Measurements from ENCODE around the gene ORM2.

The ORM2 gene

DNA sequence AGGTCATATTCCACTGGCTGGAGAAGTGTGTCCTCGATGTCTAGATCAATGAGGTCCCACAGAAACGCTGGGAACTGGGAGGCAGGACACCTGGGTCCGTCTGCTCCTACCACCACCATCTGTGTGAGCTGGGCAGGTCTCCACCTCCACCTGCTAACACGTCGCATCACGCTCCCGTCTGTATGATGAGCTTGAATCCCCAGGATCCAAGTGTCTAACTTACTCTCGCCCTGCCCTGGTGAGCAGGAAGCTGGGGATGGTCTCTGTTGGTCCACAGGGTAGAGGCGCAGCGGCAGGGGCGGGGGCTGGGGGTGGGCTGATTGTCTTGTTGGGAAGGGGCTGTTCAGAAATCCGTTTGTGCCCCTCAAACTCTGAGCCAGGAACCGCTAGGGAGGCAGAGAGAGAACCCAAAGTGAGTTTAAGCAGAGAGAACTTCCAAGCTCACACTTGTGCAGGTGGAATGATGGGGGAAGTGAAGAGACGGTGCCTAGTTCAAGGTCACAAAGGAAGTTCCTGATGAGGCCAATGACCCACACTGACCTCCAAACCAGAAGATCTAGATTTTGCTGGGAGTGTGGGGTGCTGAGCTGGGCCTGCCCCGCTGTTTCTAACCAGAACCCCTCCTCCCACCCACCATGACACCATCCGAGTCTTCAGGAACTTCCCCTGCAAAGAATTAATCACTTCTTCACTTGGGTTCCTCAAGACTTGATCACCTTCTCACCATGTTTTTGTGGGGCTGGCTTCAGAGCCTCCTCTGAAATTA lies 21.1 kb downstream of the ORM2 start:
- DNase-seq: no peak

DNA sequence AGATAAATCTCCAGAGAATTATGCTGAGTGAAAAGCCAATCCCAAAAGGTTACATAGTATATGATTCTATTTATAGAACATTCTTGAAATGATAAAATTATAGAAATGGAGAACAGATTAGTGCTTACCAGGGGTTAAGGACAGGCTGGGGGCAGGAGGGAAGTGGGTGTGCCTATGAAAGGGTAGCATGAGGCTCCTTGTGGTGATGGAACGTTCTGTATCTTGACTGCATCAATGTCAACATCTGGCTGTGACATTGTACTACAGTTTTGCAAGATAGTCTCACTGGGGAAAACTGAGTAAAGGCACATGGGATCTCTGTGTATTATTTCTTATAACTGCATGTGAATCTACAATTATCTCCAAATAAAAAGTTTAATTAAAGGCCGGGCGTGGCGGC lies 22.3 kb downstream of the ORM2 start:
- no peak for DNase-seq

DNA sequence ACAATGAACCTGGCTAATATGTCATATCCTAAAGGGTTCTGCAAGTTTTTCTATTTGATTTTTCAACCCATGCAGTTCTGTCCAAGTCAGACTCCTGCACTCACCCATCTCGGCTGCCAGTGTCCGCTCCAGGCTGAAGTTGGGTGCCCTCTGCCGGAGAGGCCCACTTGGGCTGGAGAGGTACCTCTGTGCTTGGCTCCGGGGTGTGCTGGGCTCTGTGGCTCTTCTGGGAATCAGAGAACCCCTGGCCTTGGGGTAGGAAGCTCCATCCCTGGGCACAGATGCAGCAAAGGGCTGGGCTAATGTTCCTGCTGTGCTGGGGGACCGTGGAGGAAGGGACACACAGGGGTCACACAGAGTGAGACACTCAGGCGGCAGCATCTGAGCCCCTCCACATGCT lies 26.2 kb downstream of the ORM2 start:
- no peak for DNase-seq

DNA sequence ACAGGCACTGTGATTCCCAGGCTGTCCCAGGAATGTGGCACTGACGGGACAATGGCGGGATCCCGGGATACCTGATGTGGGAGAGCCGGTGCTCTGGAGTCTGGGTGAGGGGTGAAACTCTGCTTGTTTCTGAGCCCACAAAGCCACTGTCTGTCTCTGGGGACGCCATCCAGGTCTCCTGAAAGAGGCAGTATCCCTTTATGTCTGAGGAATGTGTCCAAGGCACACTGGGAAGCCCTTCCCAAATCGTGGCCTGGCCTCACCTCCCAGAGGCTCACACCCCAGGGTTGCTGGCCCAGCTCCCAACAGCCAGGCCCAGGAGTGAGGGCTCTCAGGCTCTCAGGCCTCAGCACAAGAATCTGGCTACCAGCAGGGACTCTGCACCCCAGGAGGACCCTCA lies 27.1 kb downstream of the ORM2 start:
- no peak for DNase-seq

DNA sequence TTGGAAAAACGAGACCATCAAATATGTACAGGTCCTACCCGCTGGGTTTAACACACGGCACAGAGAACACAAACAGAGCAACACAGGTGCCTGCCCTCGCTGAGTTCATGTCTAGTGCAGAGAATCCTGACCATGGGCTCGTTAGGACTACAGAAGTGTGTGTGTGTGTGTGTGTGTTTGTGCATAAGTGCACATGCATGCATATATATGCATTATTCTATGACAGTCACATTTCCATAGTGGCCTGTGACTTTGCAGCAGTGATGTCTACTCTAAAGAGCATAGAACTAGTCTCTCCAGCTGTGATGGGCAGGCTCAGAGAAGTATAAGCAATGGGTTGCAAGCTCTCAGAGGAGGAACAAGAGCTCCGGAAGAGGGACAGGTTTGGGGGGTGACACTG lies 27.7 kb downstream of the ORM2 start:
- DNase-seq: no peak

DNA sequence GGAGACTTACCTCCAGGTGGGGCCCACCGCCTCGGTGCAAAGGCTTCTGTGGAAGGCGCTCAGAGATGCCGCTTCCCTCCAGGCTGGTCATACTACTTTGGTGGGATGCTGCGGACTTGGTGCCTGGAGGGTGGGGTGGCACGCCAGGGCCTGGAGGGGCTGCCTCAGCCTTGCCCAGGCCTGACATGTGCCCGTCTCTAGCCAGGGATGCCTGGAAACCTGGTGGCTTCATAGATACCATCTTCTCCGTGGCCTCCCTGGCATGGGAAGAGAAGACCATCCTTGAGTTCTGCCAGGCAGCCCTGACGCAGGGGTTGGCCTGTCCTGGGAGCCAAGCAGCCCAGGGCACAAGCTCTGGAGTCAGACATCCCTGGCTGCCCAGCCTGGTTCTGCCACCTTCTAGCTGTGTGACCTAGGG lies 28.3 kb downstream of the ORM2 start:
- DNase-seq: no peak

DNA sequence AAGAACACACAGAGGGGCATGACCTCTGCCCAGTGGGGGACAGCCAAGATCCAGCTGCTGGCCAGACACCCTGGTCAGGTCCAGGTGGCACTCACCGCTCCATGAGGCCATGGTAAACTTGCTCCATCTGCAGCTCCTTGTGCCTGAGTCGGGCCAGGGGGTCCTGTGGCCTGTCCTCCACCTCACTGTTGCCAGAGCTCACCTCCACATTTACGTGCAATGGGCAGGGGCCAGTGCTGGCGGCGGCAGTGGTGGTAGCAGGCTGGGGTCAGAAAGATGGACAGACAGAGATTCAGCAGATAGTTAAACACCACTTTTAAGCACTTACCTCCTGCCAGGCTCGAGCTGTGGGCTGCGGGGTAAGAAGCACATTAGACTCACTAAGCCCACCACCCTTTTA lies 30.1 kb downstream of the ORM2 start:
- no peak for DNase-seq

DNA sequence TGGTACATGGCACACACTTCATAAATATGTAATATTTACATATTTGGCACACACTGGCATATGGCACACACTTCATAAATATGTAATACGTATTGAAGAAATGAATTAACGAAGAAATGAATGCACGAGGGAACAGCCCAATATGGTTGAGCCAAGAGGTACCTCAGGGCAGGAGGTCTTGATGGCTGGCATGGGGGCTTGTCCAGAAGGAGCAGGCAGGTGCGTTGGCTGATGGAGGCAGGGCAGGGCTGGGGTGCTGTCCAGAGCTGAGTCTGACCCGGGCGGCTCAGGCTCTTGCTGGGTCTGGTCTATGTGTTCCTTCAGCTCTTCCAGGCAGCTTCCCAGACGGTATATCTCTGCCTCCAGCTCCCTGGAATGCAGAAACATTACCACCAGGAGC lies 31.9 kb downstream of the ORM2 start:
- DNase-seq: no peak

DNA sequence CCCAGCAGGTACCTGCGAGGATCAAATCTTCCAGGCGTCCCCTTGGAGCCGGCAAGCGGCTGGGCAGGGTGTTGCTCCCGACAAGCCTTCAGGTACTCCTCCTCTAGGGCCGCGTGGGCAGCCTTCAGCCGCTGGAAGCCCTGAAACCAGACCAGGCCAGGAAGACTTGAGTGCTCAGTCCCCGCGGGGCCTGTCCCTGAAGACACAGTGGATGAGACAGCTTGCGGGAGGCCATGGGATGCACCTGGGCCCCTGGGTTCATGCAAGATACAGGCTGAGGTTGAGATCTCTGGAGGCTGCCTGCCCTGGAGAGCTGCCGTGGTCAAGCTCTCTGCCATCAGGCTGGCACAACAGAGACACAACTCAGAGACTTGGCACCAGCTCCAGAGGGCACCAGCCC lies 32.7 kb downstream of the ORM2 start:
- no peak for DNase-seq

DNA sequence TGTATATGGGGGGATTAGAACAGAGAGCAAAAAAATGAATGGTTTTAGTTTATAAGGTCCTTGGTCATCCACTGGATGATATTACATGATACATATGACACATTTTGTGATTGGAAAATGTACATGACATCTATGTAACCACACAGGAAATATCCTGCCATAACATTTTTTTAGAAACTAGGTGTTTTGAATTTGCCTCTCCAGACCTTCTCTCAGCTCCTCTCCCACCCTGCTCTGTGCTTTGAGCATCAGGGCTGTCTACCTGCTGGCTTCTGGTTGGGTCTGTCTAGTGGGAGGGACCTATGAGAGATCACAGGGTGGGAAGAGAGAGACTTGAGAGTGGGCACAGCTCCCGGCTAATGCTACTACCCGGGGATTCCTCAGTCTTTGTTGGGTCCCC lies 33.8 kb downstream of the ORM2 start:
- DNase-seq: no peak

DNA sequence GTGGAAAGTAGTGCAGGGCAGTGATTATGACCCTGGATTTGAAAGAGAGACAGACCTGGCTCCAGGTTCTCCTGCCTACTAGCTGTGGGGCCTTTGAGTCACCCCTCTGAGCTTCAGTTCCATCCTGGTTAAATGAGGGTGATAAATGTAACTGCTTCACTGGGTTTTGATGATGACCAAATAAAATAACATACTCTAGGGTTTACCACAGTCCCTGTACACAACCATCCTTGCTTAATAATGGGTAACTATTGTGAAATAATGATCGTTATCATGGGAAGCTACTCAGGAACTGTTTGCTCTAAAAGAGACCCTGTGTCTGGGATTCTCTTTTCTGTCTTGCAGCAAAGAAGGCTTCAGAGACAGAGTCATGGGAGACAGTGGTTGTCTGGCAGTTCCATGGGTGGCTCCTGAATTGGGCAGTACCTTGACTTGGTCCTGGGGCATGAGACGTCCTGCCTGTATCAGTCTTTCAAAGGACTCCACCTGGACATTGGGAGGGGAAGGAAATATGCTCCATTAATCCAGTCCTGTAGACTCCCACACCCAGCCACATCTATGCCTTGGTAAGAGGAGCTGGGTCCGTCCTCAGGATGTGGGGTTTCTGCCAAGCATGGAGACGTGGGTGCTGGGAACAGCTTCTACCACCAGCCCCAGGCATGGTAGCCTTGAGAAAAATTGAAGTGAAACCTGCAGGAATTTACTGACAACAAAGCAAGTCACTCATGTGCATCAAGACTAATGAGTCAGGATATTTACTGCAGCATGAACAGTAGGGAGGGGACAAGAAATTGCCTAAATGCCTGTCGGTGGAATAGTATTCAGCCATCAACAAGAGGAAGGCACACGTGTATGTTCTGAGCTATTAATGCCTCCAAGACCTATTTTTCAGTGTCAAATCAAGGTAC lies 34.7 kb downstream of the ORM2 start:
- no peak for DNase-seq

DNA sequence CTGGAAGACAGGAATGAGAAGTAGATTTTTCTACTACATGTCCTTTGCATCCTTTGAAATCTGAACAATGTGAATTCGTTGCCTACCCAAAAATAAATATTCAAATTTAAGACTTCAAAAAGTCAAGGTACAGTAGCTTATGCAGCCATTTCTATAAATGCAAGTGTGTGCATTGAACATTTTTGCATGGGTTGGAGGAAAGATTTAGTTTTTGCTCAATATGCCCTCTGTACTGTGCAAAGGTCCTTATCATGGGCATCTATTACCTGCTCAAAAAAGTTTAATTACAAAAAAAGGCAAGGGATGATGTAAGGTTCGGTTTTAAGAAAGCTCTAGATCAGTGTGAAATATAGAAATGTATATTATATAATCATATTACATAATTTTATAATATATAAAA lies 35.5 kb downstream of the ORM2 start:
- no peak for DNase-seq

DNA sequence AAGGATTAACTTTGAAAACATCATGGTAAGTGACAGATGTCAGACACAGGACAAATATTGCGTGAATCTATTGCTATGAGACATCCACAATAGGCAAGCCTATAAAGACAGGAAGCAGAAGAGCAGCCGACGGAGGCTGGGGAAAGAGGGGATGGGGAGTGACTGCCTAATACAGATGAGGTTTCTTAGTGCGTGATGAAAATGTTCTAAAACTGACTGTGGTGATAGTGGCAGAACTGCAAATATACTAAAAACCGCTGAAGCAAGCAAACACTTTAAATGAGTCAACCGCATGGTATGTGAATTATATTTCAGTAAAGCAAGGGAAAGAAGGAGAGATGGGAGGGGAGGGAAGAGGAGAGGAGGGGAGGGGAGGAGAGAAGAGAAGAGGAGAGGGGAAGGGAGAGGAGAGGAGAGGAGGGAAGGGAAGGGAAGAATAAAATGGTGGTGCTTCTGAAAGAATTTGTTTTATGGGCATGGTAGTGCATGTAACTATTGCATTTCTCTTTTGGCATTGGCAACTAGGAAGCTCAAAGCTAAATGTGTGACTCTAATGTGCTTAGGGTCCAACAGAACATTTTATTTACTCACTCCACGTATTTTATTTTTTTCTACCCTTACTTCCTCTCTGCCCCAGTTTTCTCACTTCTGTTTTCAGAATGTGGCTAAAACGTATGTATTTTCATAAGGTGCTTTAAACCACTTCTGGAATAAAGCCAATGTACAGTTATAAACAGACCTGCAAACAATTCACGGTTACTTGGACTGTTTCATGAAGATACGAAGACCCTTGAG lies 36.9 kb downstream of the ORM2 start:
- DNase-seq: no peak

DNA sequence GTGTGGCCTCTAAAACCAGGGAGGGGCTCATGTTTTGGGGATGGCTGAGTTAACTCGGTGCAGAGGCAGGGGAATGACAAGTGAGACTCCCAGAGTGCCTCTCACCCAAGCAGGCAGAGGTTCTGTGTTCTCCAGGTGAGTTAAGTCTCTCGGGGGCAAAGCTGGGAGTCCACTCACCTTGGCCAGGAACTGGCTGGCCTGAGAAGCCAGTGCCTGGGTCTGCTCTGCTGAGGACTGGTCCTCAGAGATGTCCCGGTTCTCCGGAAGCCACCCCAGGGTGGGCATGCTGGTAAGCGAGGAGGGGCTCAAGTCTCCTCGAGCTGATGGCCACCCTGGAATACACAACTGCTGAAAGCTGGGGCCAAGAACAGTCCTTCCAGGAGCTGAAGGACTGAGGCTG lies 37.7 kb downstream of the ORM2 start:
- DNase-seq: no peak

DNA sequence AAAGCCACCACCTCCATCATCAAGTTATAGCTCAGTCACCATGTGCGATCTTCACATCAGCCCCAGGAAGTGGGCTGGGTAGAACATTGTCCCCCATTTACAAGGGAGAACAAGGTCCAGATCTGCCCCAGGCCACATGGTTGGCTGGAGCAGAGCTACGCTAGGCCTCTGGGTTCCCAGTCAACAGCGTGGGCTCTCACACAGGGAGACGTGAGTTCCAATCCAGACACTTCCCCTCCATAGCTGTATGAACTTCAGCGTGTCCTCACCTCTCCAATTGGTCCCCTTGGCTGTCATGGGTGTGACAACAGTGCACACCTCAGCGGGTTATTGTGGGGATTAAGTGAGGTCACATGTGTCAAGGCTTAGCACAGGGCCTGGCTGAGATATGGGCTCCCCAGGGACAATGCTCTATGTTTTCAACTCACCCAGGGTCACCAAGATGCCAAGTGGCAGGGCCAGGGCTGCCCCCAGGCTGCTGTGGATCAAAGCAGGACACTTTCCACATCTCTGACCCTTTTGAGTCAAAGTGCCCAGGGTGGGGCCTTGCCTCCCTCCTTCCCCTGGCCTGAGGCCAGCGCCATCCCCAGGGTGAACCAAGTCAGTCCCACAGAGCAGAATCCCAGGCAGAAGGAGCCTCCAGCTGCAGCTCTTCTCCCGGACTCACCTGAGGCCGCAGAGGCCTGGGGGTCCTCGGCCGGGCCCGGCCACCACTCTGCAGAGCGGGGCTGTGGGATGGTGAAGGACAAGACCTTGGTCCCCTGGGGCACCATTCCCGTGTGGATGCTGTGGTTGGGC lies 38.3 kb downstream of the ORM2 start:
- no peak for DNase-seq

DNA sequence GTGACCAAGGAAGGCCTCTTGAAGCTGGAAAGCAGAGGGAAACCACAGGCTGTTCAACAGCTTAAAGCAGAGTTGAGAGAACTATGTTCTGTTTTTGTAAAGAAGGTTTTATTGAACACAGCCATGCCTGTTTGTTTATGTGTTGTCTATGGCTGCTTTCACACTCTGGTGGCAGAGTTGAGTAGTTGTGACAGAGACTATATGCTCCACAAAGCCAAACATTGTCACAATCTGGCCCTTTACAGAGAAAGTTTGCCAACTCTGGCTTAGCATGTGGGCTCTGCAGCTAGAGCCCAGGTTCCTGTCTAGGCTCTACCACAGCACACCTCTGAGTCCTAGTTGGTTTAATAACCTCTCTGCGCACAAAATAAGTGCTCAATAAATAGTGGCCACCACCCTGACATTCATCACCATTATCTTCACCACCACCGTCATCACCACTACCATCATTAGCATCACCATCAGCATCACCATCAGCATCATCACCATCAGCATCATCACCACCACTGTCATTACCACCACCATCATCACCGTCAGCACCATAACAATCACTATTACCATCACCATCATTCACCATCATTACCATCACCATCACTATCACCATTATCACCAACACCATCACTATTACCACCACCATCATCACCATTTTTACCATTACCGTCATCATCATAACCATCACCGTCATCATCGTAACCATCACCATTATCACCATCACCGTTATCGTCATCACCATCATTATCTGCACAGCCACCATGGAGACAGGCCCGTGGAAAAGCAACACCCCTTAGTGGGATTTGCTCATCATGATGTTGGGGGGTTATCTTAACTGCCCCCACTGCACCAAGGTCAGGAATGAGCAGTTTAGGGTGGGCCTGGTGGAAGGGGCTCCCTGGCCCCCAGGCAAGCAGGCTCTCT lies 39.8 kb downstream of the ORM2 start:
- DNase-seq: no peak

DNA sequence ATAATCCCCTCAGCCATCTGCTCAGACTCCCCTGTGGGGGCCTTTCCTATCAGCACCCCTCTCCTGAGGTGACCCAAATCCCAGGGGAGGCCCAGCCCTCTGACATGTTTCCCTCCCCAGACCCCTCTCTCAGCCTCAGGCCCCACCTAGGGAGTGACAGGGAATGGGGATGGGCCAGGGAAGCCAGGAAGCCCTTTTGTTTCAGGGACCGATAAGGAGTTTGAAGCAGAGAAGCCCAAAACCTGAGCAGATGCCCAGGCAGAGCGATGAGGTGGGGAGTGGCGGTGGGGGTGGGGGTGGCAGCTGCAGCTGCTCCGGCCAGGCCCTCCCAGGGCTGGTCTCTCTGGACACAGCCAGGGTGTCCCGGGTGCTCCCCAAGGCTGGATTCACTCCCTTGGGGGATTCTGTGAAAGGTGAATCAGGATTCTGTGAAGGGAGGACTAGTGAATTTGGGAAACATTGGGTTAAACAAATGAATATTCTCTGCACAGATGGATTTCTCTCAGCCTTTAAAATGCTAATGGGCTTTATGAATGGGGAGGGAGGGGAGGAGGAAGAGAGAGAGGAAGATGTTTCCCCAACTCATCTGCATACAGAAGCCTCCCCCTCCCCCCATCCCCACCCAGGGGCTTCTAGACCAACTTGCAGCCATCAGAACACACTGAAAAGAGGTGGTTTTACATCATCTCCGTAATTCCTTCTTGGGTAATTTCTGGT lies 40.7 kb downstream of the ORM2 start:
- peak in 2 of 14 donors; percentile 34 for DNase-seq

DNA sequence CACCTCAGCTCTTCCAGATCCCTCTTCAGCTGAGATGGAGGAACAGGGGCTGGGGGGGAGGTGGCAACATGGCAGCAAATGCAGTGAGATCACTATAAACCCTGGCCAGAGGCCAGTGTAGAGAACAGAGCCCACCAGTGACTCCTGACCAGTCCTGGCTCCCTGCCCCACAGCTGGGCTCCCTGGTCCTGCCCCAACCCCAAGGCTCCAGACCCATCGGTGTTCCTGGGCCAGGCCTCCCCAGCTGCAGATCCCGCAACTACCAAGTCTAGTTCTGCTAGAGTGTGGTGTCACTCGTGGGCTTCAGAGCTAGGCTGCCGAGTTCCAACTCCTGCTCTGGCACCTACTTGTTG lies 41.3 kb downstream of the ORM2 start:
- DNase-seq: peak in 10 of 14 donors; percentile 11 to 79 (median 46)

DNA sequence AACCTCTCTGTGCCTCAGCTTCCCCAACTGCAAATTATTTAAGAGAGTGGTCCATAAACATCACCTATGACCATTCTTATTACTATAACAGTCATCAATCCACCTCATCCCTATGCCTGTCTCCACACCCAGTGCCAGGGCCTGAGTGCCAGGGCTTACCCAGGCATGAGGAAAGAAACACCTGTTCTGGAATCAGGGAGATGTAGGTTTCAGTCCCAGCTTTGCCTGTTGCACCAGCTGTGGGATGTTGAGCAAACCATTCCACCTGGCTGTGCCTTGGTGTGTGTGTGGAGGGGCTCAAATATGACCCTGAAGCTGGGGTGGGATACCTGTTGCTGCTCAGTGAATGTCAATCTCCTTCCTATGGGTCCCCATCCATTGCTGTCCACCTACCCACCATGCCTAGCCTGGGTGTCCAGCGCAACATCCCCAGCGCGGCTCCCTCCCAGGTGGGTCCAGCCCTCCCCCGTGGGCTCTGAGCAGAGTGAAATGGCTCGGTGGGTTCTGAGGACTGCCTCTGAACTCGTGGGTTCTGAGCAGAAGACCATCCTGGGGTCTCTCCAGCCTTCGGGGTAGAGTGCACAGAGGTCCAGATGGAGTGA lies 41.8 kb downstream of the ORM2 start:
- no peak for DNase-seq

All from C1 segment of cervical spinal cord (tissue), 14 donors.